HFFc6 (cell line): ENCODE data around the gene ENOPH1. TPM values are rescaled to one million over a fixed set of nuclear protein-coding genes. Genes with fewer than 3 reads are reported as not detected.
"Not testable (repeated sequence)": the region's sequence is repeated elsewhere in the genome, so short reads cannot be mapped to it uniquely, and the experiment has no call there.

Experiments
- DNase-seq: peaks from one replicate; pipeline ENCODE4 v3.0.0-alpha.2; 2018
- H3K27ac Mint-ChIP-seq: 2 replicates; pipeline ENCODE4 v1.8.0; 2020; ENCODE audit warnings: mild to moderate bottlenecking, mixed read lengths
- H3K27me3 Mint-ChIP-seq: 2 replicates; pipeline ENCODE4 v1.8.0; 2021; ENCODE audit warnings: mild to moderate bottlenecking, moderate library complexity, mixed read lengths; ENCODE audit not compliant: insufficient read depth
- H3K36me3 Mint-ChIP-seq: 2 replicates; pipeline ENCODE4 v1.8.0; 2021; ENCODE audit warnings: low read depth, mixed read lengths
- H3K4me1 Mint-ChIP-seq: 2 replicates; pipeline ENCODE4 v1.8.0; 2020; ENCODE audit warnings: low read depth, mixed read lengths
- H3K4me3 Mint-ChIP-seq: 2 replicates; pipeline ENCODE4 v1.8.0; 2020; ENCODE audit warnings: mild to moderate bottlenecking, moderate library complexity, mixed read lengths
- H3K9me3 Mint-ChIP-seq: 2 replicates; pipeline ENCODE4 v1.8.0; 2020; ENCODE audit warnings: mild to moderate bottlenecking, mixed read lengths
- CTCF ChIP-seq: fragments of 200-600 bp; sonication (generic); IDR thresholded peaks from 2 replicates; pipeline ENCODE4 v1.5.0; 2021; ENCODE audit warnings: antibody characterized with exemption, mild to moderate bottlenecking
- total RNA-seq, 6 experiments: library from RNA; stranded (reverse); fragmentation: NEBNext Ultra II Directional; extraction: Animal tissue kit (Norgen Biotek cat#: 25700); gene quantifications; 2 replicates in 1 of 6; 3 replicates in 5 of 6; pipeline ENCODE4 v1.2.3, GENCODE V29; 2021

Gene ENOPH1
- total RNA-seq, 6 experiments from 2014 or later: 30.5 to 39.8 (median 33.5) TPM

GRCh38 chr4:82461710-82462109, 31.3 kb downstream of the ENOPH1 start:
- TF ChIP-seq CTCF: no peak
- no peak for DNase-seq
- no peak overlapping the region for H3K4me3 Mint-ChIP-seq
- no peaks in the 10 kb centered on the region for H3K36me3 Mint-ChIP-seq
- no peaks in the 10 kb centered on the region for H3K9me3 Mint-ChIP-seq
- H3K27me3 Mint-ChIP-seq: peaks cover 2% of the 10 kb centered on the region; the same call in 1 of the 2 replicates
- H3K4me1 Mint-ChIP-seq: peaks cover 18% of the 10 kb centered on the region
- peak overlapping the region; percentile 12; the same call in 1 of the 2 replicates for H3K27ac Mint-ChIP-seq

- DNase-seq: peak; percentile 72
- peak overlapping the region; percentile 45 for H3K27ac Mint-ChIP-seq
- no peaks in the 10 kb centered on the region for H3K9me3 Mint-ChIP-seq
- H3K4me1 Mint-ChIP-seq: peaks cover 18% of the 10 kb centered on the region
- H3K4me3 Mint-ChIP-seq: no peak overlapping the region
- peak; percentile 94 for TF ChIP-seq CTCF
- H3K36me3 Mint-ChIP-seq: no peaks in the 10 kb centered on the region
- peaks cover 2% of the 10 kb centered on the region; the same call in 1 of the 2 replicates for H3K27me3 Mint-ChIP-seq
Observed at GRCh38 chr4:82462415-82462831, 32.0 kb downstream of the ENOPH1 start.

GRCh38 chr4:82463221-82463620, 32.8 kb downstream of the ENOPH1 start:
- no peaks in the 10 kb centered on the region for H3K9me3 Mint-ChIP-seq
- H3K36me3 Mint-ChIP-seq: peaks cover 6% of the 10 kb centered on the region
- DNase-seq: no peak
- no peak overlapping the region for H3K4me3 Mint-ChIP-seq
- no peak overlapping the region for H3K27ac Mint-ChIP-seq
- peaks cover 2% of the 10 kb centered on the region; the same call in 1 of the 2 replicates for H3K27me3 Mint-ChIP-seq
- H3K4me1 Mint-ChIP-seq: peaks cover 18% of the 10 kb centered on the region
- TF ChIP-seq CTCF: no peak

- peaks cover 11% of the 10 kb centered on the region for H3K36me3 Mint-ChIP-seq
- no peak overlapping the region for H3K4me3 Mint-ChIP-seq
- H3K27me3 Mint-ChIP-seq: peaks cover 2% of the 10 kb centered on the region; the same call in 1 of the 2 replicates
- no peak overlapping the region for H3K27ac Mint-ChIP-seq
- peaks cover 20% of the 10 kb centered on the region for H3K4me1 Mint-ChIP-seq
- TF ChIP-seq CTCF: no peak
- H3K9me3 Mint-ChIP-seq: no peaks in the 10 kb centered on the region
- DNase-seq: no peak
Observed at GRCh38 chr4:82467471-82467870, 37.1 kb downstream of the ENOPH1 start.

- H3K27me3 Mint-ChIP-seq: no peaks in the 10 kb centered on the region
- H3K4me1 Mint-ChIP-seq: peaks cover 14% of the 10 kb centered on the region
- H3K27ac Mint-ChIP-seq: peak overlapping the region; percentile 58; the same call in 1 of the 2 replicates
- H3K36me3 Mint-ChIP-seq: peaks cover 11% of the 10 kb centered on the region
- peak; percentile 71 for DNase-seq
- no peak; the same call in 1 of the 2 replicates for TF ChIP-seq CTCF
- H3K4me3 Mint-ChIP-seq: no peak overlapping the region
- no peaks in the 10 kb centered on the region for H3K9me3 Mint-ChIP-seq
Observed at GRCh38 chr4:82469791-82470345, 39.5 kb downstream of the ENOPH1 start.

- peaks cover 14% of the 10 kb centered on the region for H3K4me1 Mint-ChIP-seq
- H3K36me3 Mint-ChIP-seq, H3K27ac Mint-ChIP-seq, H3K9me3 Mint-ChIP-seq, H3K27me3 Mint-ChIP-seq, DNase-seq, H3K4me3 Mint-ChIP-seq: not testable (repeated sequence)
Observed at GRCh38 chr4:82473080-82473479, 42.7 kb downstream of the ENOPH1 start.
